GM18909 (cell line): Measurements from ENCODE around the gene ANGPT4.
"Not testable (repeated sequence)": the region's sequence is repeated elsewhere in the genome, so short reads cannot be mapped to it uniquely, and the experiment has no call there.

Source experiments
- ATAC-seq: cut with Tn5 transposase; IDR thresholded peaks from one replicate; pipeline ENCODE4 v1.9.1; 2021; ENCODE audit warnings: mild to moderate bottlenecking; ENCODE audit not compliant: unreplicated experiment, poor library complexity

The ANGPT4 gene

DNA sequence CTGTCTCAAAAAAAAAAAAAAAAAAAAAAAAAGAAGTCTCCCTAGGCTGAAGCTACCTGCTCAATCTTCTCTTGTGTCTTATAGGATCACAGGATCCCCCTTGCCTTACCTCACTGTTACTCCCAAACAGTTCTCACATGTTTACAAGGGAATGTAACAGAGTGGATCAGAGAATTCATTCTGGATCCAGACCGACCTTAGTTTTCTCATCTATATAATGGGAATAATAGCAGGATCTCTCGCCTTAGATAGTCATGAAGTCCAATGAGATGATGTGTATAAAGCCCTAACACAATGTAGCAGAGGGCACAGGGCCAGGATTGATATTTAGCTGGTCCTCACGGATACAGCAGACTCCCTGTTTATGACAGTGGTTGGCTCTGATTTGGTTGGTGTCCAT is 84.9 kb downstream of the ANGPT4 start:
- no peak for ATAC-seq

- ATAC-seq, result no peak
Measured at GRCh38 chr20:830011-830521, 86.1 kb downstream of the ANGPT4 start.

- no peak for ATAC-seq
Measured at GRCh38 chr20:829551-829950, 86.6 kb downstream of the ANGPT4 start.

- ATAC-seq, result no peak
Measured at GRCh38 chr20:828987-829386, 87.1 kb downstream of the ANGPT4 start.

DNA sequence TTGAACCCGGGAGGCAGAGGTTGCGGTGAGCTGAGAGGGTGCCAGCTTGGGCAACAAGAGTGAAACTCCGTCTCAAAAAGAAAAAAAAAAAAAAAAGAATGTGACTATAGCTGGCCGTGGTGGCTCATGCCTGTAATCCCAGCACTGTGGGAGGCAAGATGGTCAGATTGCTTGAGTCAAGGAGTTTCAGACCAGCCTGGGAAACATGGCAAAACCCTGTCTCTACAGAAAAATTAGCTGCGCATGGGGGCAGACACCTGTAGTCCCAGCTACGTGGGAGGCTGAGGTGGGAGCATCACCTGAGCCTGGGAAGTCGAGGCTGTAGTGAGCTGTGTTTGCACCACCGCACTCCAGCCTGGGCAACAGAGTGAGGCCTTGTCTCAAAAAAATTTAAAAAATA is 88.2 kb downstream of the ANGPT4 start:
- ATAC-seq, result not testable (repeated sequence)

- ATAC-seq, result no peak
Measured at GRCh38 chr20:826695-827323, 89.3 kb downstream of the ANGPT4 start.

DNA sequence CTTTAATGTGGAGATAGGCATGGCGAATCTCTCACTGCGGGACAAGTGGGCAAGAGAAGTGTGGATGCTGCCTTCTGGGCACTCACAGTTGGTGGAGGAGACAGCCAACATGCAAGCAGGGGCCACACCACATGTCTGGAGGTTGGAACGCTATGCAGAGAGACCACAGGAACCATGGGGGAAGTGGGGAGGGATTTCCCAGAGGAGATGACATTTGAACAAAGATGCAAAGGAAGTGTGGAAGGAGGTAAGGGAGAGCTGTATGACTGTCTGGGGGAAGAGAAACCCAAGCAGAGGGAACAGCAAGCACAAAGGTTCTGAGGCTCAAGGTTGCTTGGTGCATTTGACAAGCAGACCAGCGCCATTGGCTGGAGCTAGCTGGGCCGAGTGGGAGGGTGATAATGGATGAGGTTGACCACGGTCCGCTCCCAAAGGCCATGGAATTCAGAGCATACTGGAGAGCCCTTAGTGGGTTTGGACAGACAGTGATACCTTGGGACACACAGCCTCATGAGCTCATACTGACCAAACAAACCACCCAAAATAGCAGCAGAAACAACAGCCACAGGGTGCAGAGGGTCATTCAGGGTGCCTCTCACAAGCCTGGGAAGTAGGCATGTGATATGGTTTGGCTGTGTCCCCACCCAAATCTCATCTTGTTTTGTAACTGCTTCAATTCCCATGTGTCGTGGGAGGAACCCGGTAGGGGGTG is 90.3 kb downstream of the ANGPT4 start:
- no peak for ATAC-seq

DNA sequence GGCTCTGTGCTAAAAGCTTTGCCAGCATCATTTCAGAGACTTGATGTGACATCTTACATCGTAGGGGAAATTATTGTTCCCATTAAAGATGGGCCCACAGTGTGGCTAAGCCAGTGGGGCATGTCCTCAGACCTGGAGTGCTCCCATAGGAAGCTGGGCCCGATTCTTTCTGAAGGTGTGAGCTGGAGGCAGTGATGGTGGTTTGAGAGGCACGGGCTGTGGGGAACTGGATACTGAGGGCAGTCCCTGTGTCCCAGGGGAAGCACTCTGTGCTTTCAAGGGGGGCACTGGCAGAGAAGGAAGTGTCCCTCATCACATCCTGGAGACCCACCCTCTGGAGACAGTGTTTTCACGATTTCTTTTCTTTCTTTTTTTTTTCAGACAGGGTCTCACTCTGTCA is 91.2 kb downstream of the ANGPT4 start:
- no peak for ATAC-seq

DNA sequence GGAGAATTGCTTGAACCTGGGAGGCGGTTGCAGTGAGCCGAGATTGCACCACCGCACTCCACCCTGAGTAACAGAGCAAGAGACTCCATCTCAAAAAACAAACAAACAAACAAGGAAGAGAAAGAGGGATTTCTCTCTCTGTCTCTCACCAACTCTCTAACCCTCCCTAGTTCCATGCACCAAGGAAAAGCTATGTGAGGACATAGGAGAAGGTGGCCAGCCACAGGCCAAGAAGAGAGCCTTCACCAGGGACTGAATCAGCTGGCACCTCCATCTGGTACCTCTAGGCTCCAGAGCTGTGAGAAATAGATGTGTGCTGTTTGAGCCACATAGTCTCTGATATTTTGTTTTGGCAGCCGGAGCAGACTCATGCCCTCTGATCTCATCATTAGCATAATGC is 91.6 kb downstream of the ANGPT4 start:
- no peak for ATAC-seq

DNA sequence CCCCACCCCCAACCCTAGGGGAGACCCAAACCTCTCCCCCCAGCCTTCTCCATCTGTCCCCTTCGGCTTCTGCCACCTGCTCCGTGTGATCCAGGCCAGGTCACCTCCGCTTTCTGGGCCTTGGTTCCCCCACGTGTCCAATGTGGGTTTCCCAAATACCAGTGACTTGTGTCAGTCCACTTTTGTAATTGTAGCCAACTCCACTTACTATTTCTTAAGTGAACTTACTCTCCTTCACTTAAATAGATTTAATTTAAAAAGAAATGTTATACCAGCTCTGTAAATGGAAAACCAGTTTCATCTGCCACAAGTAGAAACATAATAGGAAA is 92.6 kb downstream of the ANGPT4 start:
- ATAC-seq, result no peak

DNA sequence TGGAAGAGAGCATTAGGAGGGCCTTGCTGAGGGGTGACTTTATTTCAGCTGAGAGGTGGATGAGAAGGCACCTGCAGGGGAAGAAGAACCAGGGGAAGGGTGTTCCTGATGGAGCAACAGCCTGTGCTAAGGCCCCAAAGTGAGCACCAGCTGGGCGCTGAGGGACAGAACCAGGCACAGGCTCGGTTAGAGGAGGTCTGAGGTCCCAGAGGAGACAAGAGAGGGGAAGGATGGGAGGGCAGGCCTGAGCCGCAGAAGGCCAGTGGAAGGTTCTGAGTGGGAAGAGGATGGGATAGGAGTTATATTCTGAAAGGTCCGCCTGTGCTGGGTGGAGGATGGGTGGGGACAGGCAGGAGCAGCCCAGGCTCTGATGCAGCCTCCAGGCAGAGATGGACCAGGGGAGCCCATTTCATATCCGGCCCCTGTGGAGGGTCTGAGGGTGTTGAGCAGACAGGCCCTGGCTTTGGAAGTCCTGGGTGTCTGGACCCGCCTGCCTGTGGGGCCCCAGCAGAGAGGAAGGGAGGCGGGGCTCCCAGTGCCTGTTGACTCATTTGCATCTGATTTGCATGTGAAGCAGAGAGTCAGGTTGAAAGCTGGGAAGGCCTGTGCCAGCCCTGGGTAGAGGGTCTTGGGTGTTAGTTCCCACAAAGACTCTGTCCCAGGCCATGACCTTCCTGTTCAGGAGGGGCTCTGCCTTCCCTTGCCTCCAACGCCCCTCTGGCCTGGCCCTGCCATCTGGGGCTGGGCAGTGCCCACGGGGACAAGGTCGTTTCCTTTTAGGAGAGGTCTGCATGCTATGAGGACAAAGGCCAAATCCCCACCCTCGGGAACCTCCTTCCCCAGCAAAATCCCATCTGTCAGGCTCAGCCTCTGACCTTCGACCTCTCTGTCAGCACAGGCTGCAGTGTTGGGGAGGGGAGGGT is 93.2 kb downstream of the ANGPT4 start:
- no peak for ATAC-seq

DNA sequence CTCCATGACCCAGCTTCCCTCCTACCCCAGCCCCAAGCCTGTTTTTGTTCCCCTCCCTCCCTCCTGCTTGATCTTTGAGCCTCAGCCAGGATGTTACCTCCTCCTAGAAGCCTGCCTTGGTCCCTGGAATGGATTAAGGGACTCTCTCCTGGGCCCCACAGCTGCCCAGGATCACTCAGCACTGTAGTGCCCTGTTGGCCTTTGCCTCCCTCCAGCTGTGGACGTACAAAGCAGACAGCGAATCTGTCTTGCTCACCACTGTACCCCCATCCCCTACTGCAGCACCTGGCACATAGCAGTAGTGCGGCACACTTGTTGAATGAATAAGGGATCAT is 94.4 kb downstream of the ANGPT4 start:
- ATAC-seq, result no peak

DNA sequence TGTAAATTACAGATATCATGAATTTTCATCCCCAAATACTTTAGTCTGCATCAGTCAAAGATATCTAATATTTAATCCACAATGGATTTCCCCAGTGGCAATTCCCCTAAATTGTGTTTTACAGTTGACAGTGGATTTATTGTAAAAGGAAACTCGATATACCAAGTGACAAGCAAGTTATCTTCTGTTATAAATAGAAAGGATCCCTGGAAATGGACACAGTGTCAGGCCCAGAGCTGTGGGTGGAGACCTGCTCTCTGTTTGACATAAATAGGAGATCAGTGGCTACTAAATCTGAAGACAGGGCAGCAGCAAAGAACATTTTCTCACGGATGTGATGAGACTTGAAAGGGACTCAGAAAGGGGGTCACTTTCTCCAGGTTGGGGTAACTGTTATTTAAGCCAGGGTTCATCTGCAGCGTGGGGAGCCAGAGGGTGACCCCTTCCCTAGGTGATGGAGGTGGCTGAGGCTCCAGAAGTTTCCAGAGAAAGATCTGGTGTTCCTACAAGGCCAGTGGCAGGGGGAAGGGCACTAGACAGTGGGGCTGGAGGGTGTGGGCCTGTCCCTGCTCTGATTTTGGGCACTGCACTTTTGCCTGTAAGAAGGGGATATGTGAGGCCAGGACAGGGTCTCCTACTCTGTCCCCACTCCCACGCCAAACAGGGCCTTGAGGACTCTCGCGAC is 94.9 kb downstream of the ANGPT4 start:
- no peak for ATAC-seq

DNA sequence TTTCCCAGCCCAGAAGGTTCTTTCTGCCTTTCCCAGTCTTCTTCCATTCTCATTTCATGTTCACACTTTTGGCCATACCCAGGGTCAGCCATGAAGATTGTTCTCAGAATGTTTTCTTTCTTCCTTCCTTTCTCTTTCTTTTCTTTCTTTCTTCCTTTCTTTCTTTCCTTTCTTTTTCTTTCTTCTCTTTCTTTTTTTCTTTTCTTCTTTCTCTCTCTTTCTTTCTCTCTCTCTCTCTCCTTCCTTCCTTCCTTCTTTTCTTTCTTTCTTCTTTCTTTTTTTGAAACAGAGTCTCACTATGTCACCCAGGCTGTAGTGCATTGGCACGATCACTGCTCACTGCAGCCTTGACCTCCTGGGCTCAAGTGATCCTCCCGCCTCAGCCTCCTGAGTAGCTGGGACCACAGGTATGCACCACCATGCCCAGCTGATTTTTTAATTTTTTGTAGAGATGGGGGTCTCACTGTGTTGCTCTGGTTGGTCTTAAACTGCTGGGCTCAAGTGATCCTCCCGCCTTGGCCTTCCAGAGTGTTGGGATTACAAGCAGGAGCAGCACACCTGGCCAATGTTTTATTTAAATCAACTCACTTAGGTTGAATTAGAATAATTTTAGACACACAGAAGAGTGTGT is 95.7 kb downstream of the ANGPT4 start:
- ATAC-seq, result no peak
